ENCODE measurements around the gene MYO7A. TPM values are rescaled to one million over a fixed set of nuclear protein-coding genes. Genes with fewer than 3 reads are reported as not detected.
A peak's percentile ranks its signal among the peaks of the same experiment; 100 is the strongest.

Gene MYO7A
- total RNA-seq, 1 donor from 2014 or later, result 0.23 TPM

DNA sequence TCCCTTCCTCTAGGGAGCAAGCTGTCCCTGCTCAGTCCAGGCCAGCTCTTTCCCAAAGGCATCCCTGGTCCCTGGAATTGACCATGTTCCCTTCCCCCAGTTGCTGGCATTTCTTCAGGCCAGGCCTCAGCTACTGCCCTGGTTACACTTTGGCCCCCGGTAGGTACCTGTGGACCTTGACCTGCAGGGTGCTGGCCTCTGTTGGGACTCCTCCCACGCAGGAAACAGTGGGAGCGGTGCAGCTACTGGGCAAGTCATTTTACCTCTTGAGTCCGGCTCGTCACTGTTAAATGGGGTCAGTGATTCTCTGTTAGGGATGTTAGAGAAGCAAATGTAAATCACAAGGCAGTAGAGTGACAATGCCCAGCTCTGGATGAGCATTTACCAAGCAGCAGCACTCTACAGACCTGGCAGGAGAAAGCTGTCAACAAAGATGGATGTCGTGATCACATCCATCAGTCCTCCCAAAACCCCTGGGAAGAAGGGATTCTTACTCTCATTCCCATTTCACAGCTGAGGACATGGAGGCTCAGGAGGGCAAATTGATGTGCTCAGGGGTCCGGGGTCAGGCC, 16.9 kb downstream of the MYO7A start:
- no peak for DNase-seq (ENCODE audit: low read depth)
- TF ChIP-seq, protein P1, sequence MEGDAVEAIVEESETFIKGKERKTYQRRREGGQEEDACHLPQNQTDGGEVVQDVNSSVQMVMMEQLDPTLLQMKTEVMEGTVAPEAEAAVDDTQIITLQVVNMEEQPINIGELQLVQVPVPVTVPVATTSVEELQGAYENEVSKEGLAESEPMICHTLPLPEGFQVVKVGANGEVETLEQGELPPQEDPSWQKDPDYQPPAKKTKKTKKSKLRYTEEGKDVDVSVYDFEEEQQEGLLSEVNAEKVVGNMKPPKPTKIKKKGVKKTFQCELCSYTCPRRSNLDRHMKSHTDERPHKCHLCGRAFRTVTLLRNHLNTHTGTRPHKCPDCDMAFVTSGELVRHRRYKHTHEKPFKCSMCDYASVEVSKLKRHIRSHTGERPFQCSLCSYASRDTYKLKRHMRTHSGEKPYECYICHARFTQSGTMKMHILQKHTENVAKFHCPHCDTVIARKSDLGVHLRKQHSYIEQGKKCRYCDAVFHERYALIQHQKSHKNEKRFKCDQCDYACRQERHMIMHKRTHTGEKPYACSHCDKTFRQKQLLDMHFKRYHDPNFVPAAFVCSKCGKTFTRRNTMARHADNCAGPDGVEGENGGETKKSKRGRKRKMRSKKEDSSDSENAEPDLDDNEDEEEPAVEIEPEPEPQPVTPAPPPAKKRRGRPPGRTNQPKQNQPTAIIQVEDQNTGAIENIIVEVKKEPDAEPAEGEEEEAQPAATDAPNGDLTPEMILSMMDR (conservative IDR thresholded peaks at IDR 0.05; ENCODE audit: low read depth, low read length), result no peak
- H3K4me3 ChIP-seq (ENCODE audit: low read depth, low read length), result no peak overlapping the region

DNA sequence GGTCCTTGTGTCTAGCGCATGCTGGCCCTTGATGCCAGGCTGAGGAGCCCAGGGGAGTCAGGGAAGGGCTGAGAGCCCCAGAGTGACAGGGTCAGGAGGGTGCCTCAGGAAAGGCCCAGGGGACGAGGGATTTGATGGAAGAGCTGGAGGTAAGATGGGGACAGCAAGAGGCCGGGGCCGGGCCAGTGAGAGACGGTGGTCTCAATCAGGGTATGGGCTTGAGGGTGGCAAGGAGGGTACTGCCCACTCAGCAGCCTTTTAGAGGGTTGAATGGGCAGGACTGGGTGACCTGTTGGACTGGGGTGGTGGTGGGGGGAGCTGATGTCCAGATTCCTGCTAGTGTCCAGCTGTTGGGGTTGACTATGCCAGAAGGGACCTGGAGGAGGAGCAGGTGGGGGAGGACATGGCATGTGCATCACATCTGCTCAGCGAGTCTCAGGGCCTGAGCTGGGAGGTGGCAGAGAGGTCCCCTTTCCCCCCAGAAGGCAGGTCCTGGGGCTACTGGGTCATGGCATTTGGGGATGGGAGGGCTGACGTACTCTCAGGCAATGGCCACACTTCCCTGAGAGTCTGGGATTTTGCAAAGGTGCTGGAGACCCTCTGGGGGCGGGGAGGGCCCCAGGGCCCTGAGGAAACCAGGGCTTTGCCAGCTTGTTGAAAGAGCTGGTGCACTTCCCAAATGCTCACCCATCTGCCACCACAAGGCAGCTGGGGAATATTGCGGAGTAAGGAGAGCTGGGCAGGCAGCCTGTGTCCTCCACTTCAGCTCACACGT, 18.4 kb downstream of the MYO7A start:
- no peak for DNase-seq (ENCODE audit: low read depth)
- no peak overlapping the region for H3K4me3 ChIP-seq (ENCODE audit: low read depth, low read length)
- TF ChIP-seq, protein P1 (conservative IDR thresholded peaks at IDR 0.05; ENCODE audit: low read depth, low read length), result no peak

DNA sequence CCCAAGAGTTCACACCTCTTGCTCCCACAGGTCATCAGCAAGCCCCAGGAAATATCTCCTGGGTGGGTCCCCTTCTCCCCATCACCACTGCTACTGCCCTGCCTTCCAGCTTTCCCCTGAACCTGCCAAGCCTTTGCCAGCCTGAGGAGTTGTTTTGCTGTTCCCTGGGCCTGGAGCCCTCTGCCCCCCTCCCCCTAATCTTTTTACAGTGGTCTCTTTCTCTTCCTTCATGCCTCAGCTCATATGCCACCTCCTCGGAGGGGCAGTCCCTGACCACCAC, 18.9 kb downstream of the MYO7A start:
- DNase-seq (ENCODE audit: low read depth), result no peak
- TF ChIP-seq, protein P1 (conservative IDR thresholded peaks at IDR 0.05; ENCODE audit: low read depth, low read length), result no peak
- no peak overlapping the region for H3K4me3 ChIP-seq (ENCODE audit: low read depth, low read length)

DNA sequence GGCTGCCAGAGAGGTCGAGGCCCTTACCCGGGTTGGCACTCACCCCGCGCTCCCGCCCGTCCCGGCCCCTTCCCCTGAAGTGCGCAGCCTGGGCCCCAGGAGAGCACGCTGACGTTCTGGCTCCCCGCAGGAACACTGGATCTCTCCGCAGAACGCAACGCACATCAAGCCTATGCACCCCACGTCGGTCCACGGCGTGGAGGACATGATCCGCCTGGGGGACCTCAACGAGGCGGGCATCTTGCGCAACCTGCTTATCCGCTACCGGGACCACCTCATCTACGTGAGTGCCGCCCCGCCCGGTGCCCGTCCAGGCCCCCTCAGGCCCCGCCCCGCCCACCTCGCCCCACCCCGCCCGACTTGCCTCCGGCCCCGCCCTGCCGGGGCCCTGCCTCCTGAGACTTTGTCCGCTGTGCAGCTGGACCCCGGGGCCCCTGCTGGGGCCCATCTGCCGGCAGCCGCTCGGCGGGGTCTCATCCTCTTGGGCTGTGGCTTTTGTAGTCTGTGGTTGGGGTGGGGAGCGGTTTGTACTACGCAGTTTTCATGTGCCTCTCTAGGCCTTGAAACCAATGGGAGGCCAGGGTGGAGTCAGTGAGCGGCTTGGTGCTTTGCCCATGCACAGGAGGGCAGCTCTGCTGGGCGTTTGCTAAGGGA, 19.7 kb downstream of the MYO7A start:
- TF ChIP-seq, protein P1 (conservative IDR thresholded peaks at IDR 0.05; ENCODE audit: low read depth, low read length), result no peak
- peak overlapping the region; percentile 43 for H3K4me3 ChIP-seq (ENCODE audit: low read depth, low read length)
- DNase-seq (ENCODE audit: low read depth), result no peak

DNA sequence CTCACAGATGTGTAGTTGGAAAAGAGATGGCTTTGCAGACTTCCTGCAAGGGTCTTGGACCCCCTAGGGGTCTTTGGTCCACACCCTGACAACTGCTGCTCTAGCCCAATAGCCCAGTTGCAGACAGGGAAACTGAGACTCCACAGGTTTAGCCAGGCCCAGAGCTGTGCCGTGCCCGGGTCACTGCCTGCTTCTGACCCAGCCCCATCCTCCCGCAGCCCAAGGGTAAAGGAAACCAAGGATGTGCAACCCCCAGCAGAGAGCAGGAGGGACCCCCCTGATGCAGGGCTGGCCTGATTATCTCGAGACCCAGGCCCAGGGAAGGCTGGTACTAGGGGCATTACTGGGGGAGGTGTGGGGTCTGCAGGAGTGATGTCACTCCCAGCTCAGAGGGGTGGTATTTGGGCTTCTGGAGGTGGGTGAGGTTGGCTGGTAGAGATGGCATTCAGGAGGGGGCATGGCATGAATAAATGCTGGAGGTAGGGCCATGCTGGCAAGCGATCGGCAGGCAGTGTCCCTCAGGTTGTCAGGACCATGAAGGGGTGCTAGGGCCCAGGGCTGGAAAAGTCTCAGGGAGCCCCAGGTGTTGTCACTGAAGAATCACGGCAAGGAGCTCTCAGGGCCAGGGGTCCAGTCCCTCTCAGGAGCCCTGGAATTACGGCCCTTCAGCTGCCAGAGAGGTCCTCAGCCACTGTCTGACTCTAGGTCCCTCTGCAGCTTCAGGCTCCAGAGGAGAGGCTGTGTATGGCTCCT, 21.1 kb downstream of the MYO7A start:
- TF ChIP-seq, protein P1 (conservative IDR thresholded peaks at IDR 0.05; ENCODE audit: low read depth, low read length), result no peak
- no peak overlapping the region for H3K4me3 ChIP-seq (ENCODE audit: low read depth, low read length)
- DNase-seq (ENCODE audit: low read depth), result no peak

DNA sequence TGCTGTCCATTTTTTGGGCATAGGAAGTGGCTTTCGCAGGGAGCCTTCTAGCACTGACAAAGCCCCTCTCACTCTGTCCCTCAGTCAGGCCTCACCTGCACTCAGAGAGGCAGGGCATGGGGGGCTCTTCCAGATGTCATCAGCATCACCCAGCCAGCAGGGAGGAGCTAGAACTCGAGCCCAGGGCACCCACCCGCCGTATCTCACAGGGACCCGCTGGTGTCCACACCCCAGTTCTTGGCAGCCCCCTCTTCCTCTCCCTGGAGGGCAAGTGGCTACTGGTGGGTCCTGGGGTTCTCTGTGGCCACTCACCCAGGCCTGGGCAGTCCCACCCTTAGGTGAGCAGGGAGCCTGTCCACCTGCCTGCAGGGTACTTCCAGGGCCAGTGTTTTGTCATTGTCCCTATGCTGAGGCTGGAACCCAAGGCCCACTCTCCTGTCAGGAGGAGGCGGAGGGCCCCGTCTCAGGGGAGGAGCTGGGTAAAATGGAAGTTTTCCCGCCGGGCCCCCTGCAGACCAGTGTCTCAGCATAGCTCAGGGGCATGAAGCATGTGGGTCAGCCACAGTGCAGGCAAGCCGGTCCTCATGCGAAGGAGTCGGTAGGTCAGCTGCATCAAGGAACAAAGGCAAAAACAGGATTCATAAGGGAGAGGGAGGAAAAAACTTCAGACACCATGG, 21.8 kb downstream of the MYO7A start:
- no peak overlapping the region for H3K4me3 ChIP-seq (ENCODE audit: low read depth, low read length)
- DNase-seq (ENCODE audit: low read depth), result no peak
- TF ChIP-seq, protein P1 (conservative IDR thresholded peaks at IDR 0.05; ENCODE audit: low read depth, low read length), result no peak

Measured in epithelial cell of proximal tubule (primary cell).